GM20000 (cell line): Measurements from ENCODE around the gene KTN1.

ENCODE experiments used
- DNase-seq: peaks from one replicate; pipeline ENCODE4 v3.0.0; 2012; ENCODE audit warnings: low spot score
- TF ChIP-seq, protein P1 (sequence below): IDR thresholded peaks from 2 replicates; pipeline ENCODE4 v1.5.1; 2012; ENCODE audit warnings: mild to moderate bottlenecking, control low read depth; ENCODE audit errors: extremely low read depth, missing control alignments

Gene KTN1

DNA sequence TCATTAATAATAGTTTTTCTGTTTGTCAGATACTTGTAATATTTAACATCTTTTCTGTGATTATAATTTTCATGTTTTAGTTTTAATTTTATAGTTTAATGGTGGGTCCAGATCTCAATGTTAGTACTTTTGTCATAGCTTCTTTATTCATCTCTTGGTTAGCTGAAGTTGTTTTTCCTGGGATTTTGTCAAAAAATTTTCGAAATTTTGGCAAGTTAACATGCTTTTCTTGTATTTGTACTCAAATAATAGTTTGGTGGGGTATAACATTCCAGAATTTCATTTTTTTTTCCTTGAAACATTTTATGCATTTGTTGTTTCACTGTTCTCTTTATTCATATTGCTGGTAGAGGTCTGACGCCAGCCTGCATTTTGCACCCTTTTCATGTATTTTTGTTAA is 45.5 kb downstream of the KTN1 start:
- DNase-seq: no peak
- TF ChIP-seq, protein P1, sequence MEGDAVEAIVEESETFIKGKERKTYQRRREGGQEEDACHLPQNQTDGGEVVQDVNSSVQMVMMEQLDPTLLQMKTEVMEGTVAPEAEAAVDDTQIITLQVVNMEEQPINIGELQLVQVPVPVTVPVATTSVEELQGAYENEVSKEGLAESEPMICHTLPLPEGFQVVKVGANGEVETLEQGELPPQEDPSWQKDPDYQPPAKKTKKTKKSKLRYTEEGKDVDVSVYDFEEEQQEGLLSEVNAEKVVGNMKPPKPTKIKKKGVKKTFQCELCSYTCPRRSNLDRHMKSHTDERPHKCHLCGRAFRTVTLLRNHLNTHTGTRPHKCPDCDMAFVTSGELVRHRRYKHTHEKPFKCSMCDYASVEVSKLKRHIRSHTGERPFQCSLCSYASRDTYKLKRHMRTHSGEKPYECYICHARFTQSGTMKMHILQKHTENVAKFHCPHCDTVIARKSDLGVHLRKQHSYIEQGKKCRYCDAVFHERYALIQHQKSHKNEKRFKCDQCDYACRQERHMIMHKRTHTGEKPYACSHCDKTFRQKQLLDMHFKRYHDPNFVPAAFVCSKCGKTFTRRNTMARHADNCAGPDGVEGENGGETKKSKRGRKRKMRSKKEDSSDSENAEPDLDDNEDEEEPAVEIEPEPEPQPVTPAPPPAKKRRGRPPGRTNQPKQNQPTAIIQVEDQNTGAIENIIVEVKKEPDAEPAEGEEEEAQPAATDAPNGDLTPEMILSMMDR: no peak

DNA sequence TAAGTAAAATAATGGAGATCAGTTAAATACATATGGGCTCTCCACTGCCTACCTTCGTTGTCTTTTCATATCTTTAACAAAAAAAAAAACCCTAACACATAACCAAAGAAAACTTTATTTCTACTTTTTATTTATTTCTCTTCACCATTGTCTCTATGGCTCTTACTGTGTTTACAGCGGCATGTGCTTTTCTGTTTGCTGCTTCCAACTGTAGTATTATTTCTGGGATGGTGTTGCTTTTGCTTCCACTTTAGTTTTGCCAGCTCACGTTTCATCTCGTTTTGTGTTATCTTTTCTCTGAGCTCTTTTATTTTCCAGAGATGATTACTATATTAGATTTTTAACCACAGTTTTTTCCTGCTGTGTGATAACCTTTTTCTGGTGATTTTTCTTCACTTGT is 46.1 kb downstream of the KTN1 start:
- TF ChIP-seq, protein P1: no peak
- no peak for DNase-seq

DNA sequence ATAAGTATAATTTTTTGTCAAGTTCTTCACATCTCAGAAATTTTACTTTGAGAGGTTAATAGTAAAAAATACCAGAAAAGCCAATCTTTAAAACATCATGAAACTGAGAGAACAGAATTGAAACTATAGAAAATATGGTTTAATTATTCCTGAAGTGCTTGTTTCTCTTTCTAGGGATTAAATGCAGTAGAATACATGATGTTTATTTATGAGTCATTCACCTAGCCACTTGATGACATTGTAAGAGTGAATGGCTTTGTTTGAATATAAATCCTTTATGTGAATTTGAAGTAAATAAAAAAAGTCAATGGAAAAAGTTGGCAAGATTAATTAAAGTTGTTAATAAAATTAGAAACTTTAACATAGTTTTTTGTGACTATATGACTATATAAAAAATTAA is 48.4 kb downstream of the KTN1 start:
- no peak for DNase-seq
- TF ChIP-seq, protein P1: no peak

DNA sequence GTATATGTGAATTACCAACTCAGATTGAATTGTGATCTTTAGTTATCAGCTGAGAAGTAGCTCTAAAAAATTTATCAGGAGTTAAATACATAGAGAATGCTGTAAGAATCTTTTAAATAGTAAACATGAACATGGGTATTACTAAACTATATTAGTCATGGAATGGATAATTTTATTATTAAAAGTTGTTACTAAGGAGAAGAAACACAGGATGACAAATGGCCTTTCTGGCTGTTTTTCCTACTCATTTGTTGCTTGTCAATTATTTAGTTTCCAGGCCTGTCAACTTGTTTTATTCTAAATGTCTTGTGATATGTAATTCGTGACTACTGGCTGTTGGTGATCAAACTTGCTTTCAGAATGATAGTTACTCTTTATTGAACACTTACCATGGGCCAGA is 58.7 kb downstream of the KTN1 start:
- TF ChIP-seq, protein P1: no peak

DNA sequence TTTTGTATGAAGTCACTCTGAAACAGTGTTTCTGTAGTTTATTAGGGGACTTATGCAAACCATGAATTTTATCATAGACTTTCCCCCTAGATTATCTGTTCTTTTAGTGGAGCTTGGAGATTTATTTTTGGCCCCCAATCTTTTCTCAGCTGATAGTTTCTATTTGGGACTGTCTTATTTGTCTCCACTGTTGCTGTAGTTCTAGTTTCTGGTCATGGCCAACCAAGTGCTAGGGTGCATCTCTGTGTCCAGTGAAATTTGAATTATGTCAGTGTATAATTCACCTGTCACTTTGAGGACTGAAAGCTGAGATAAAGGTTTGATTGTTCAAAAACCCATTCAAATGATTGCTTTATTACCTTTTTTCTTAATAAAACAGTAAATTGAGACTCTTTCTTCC is 61.3 kb downstream of the KTN1 start:
- no peak for DNase-seq
- TF ChIP-seq, protein P1: no peak

More for the DNA sequence above, 58.7 kb downstream of the KTN1 start:
- DNase-seq: no peak

DNA sequence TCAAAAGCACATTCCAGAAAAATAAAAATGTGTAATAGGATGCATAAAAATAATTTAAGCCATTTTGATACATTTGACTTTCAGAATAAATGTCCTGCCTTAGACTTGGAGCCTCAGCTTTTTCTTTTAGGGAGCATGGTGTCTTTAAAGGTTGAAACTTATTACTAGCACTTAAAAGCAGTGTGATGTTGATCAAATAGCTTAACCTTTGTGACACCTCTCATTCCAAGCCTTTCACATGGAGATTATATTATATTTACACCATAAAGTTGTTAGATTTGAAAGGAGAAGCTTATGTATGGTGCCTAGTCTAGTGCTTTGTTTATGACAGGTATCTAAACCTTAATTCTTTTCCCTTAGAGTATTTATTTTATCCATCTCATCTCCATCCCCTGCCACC is 61.9 kb downstream of the KTN1 start:
- TF ChIP-seq, protein P1: no peak

DNA sequence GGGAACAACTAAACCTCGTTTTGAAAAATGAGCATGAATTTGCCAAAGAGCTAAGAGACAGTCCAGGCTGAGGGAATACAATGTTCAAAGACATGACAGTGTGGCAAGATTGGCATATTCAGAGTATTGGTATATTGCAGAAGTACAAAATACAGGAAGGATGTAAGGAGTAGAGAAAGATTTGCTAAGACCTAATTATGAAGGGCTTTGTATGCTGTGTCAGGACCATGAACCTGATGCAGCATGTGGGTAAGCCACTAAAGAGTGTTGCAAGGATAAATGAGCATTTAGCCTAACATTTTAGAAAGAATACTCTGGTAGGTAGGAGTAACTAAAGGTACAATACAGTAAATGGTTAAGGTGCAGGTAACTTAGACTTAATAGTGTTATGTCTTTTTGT is 65.1 kb downstream of the KTN1 start:
- TF ChIP-seq, protein P1: no peak

More for the DNA sequence above, 61.9 kb downstream of the KTN1 start:
- no peak for DNase-seq

More for the DNA sequence above, 65.1 kb downstream of the KTN1 start:
- no peak for DNase-seq
